ENCODE measurements around the gene MACF1.

Gene MACF1

DNA sequence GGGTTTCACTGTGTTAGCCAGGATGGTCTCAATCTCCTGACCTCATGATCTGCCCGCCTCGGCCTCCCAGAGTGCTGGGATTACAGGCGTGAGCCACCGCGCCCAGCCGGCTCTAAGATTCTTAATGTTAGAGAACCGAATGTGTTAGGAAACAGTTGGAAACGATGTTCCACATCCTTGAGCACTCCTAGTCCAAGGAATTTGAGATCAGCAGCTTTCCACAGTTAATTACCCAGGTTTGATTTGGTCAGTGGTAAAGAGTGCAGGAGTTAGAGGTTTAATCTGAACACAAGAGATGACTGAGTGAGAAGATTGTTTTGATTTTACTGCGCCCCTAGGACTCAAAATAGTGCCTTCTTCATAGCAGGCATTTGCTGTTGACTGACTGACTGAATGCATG is 211.1 kb downstream of the MACF1 start:
- peak overlapping the region in 2 of 3 experiments; percentile 10 to 27 for H3K27ac Mint-ChIP-seq

DNA sequence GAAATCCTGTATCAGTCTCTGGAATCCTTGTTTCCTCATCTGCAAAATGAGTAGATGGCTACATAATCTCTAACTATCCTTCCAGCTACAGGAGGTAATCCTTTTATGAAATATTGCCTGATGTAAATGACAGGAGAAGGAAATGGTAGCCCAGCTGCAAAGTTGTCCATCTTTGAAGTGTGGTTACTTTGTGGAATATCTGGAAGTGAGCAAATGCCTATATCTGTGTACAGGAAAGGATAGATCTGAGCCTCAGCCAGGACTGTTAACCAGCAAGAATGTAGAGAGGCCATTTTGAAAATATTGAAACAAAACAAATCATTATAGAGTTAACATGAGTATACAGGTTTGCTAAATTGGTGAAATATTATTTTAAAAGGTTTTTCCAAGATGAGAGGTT is 212.1 kb downstream of the MACF1 start:
- Mint-ChIP-seq H3K4me1 (peaks cover 61% of the 10 kb centered on the region), H3K9me3 (no peaks in the 10 kb centered on the region)

More for the DNA sequence above, 211.1 kb downstream of the MACF1 start:
- no peaks in the 10 kb centered on the region for H3K27me3 Mint-ChIP-seq (ENCODE audit: low read depth)
- TF ChIP-seq, protein P1, sequence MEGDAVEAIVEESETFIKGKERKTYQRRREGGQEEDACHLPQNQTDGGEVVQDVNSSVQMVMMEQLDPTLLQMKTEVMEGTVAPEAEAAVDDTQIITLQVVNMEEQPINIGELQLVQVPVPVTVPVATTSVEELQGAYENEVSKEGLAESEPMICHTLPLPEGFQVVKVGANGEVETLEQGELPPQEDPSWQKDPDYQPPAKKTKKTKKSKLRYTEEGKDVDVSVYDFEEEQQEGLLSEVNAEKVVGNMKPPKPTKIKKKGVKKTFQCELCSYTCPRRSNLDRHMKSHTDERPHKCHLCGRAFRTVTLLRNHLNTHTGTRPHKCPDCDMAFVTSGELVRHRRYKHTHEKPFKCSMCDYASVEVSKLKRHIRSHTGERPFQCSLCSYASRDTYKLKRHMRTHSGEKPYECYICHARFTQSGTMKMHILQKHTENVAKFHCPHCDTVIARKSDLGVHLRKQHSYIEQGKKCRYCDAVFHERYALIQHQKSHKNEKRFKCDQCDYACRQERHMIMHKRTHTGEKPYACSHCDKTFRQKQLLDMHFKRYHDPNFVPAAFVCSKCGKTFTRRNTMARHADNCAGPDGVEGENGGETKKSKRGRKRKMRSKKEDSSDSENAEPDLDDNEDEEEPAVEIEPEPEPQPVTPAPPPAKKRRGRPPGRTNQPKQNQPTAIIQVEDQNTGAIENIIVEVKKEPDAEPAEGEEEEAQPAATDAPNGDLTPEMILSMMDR (IDR thresholded peaks at IDR 0.05; ENCODE audit: unreplicated experiment in 3 of 3): no peak
- H3K4me1 Mint-ChIP-seq: peaks cover 71% of the 10 kb centered on the region
- H3K4me3 Mint-ChIP-seq: peak overlapping the region in 2 of 3 experiments; percentile 22 to 40
- peaks cover 56% of the 10 kb centered on the region for H3K36me3 Mint-ChIP-seq (ENCODE audit: low read depth)
- H3K9me3 Mint-ChIP-seq: no peaks in the 10 kb centered on the region

GRCh38 chr1:39418236-39418635 is 213.7 kb downstream of the MACF1 start:
- H3K4me1 Mint-ChIP-seq: peaks cover 48% of the 10 kb centered on the region
- H3K9me3 Mint-ChIP-seq: no peaks in the 10 kb centered on the region
- H3K27me3 Mint-ChIP-seq (ENCODE audit: low read depth): no peaks in the 10 kb centered on the region
- H3K36me3 Mint-ChIP-seq (ENCODE audit: low read depth): peaks cover 59% of the 10 kb centered on the region
- peak overlapping the region; percentile 8 to 60 (median 25) for H3K27ac Mint-ChIP-seq
- H3K4me3 Mint-ChIP-seq: peak overlapping the region in 1 of 3 experiments; percentile 11
- TF ChIP-seq, protein P1 (IDR thresholded peaks at IDR 0.05; ENCODE audit: unreplicated experiment in 3 of 3): no peak

More for the DNA sequence above, 212.1 kb downstream of the MACF1 start:
- H3K4me3 Mint-ChIP-seq: peak overlapping the region in 1 of 3 experiments; percentile 47
- H3K27me3 Mint-ChIP-seq (ENCODE audit: low read depth): no peaks in the 10 kb centered on the region
- H3K27ac Mint-ChIP-seq: no peak overlapping the region
- TF ChIP-seq, protein P1 (IDR thresholded peaks at IDR 0.05; ENCODE audit: unreplicated experiment in 3 of 3): no peak
- peaks cover 56% of the 10 kb centered on the region for H3K36me3 Mint-ChIP-seq (ENCODE audit: low read depth)

- Mint-ChIP-seq H3K36me3 (ENCODE audit: low read depth) (peaks cover 68% of the 10 kb centered on the region), H3K27me3 (ENCODE audit: low read depth) (no peaks in the 10 kb centered on the region), H3K9me3 (no peaks in the 10 kb centered on the region), H3K4me1 (peaks cover 48% of the 10 kb centered on the region), H3K27ac (peak overlapping the region; percentile 50 to 80 (median 59)), H3K4me3 (no peak overlapping the region)
- TF ChIP-seq, protein P1 (IDR thresholded peaks at IDR 0.05; ENCODE audit: unreplicated experiment in 3 of 3): no peak
Observed at GRCh38 chr1:39420493-39420892, 216.0 kb downstream of the MACF1 start.

- Mint-ChIP-seq H3K4me3 (no peak overlapping the region), H3K27ac (peak overlapping the region in 1 of 3 experiments; percentile 4)
Observed at GRCh38 chr1:39422614-39423013, 218.1 kb downstream of the MACF1 start.

GRCh38 chr1:39425151-39425550 is 220.7 kb downstream of the MACF1 start:
- Mint-ChIP-seq H3K4me3 (no peak overlapping the region), H3K27me3 (ENCODE audit: low read depth) (no peaks in the 10 kb centered on the region), H3K36me3 (ENCODE audit: low read depth) (peaks cover 87% of the 10 kb centered on the region), H3K27ac (peak overlapping the region in 2 of 3 experiments; percentile 6 to 8), H3K4me1 (peaks cover 40% of the 10 kb centered on the region), H3K9me3 (no peaks in the 10 kb centered on the region)
- TF ChIP-seq, protein P1 (IDR thresholded peaks at IDR 0.05; ENCODE audit: unreplicated experiment in 3 of 3): no peak

More at GRCh38 chr1:39422614-39423013, 218.1 kb downstream of the MACF1 start:
- TF ChIP-seq, protein P1 (IDR thresholded peaks at IDR 0.05; ENCODE audit: unreplicated experiment in 3 of 3): no peak
- Mint-ChIP-seq H3K9me3 (no peaks in the 10 kb centered on the region), H3K4me1 (peaks cover 48% of the 10 kb centered on the region), H3K36me3 (ENCODE audit: low read depth) (peaks cover 74% of the 10 kb centered on the region), H3K27me3 (ENCODE audit: low read depth) (no peaks in the 10 kb centered on the region)
